Stimulated activated CD4-positive, alpha-beta T cell treated with anti-CD3 and anti-CD28 coated beads, Interleukin-1b, Interleukin-23, amount 100 ng/mL, for 24 hours (primary cell): ENCODE measurements around the gene UBAC2.
"Not testable (repeated sequence)": the region's sequence is repeated elsewhere in the genome, so short reads cannot be mapped to it uniquely, and the experiment has no call there.

Experiments used
- DNase-seq, 4 experiments: peaks; one replicate each; pipeline ENCODE4 v3.0.0-alpha.2; 2020; ENCODE audit warnings: low read depth in 4 of 4, low spot score in 1 of 4

Gene UBAC2

DNA sequence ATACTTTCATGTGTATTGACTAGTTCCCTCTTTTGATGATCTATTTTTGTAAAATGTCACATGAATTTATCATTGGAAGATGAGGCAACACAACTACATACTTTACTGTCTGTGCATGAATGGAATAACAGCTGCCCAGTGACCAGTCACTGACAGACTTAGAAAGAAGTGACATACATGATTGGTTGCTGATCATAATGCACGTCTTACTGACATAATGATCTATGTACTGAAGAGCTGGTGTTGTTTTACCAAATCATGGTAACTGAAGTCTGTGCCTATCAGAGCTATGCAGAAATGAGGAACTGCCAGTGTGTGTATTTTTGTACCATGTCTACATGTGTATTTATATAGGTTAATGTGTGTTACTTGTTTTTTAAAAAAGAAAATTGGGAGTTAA lies 31.1 kb downstream of the UBAC2 start:
- DNase-seq, result no peak

DNA sequence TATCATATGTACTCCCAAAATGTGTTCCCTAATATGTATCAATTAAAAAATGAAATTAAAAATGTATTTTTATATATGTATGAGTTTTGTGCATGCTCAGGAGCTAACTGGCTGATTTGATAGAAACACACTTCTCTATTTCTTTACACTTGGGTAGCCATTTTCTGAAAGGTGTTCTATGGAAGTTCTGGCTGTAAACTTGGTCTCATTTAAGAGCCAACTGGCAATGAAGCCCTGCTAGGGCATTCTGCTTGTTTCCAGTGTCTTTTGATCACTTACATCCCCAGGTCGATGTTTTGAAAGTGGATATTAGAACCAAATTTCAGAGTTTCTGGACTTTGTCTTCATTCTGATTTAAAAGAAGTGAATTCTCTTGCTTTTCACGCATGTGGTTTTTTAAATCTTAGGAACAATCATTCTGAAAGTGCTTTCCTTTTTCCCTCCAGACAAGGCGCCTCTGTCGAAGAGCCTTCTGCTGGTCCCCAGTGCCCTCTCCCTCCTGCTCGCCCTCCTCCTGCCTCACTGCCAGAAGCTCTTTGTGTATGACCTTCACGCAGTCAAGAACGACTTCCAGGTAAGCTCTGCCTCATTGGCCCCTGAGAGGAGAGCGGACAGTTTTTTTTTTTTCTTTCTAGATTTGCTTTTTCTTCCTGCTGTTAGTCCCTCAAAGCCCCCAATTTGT lies 37.5 kb downstream of the UBAC2 start:
- no peak for DNase-seq

DNA sequence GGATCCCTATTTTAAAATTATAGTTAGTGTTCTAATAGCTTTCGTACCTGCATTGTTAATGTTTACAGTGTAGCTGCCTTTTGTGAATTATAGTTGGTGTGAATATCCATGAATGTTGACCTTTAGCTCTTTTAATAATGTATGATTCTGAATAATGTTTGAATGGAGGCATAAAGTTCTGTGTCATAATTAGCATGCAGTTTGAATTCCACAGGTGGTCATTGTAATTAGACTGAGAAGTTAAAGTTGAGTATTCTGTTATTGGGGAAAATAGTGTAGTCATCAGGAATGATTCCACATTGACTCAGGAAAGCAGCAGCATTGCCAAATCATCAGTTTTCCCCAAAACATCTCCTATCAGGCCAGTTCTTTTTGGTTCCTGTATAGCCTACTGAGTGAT lies 45.4 kb downstream of the UBAC2 start:
- no peak for DNase-seq

DNA sequence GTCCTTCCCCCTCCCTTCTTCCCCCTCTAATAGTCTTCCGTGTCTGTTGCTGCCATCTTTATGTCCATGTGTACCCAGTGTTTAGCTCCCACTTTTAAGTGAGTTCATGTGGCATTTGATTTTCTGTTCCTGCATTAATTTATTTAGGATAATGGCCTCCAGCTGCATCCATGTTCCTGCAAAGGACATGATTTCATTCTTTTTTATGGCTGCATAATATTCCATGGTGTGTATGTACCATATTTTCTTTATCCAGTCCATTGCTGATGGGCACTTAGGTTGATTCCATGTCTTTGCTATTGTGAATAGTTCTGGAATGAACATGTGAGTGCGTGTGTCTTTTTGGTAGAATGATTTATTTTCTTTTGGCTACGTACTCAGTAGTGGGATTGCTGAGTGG lies 48.5 kb downstream of the UBAC2 start:
- not testable (repeated sequence) for DNase-seq

DNA sequence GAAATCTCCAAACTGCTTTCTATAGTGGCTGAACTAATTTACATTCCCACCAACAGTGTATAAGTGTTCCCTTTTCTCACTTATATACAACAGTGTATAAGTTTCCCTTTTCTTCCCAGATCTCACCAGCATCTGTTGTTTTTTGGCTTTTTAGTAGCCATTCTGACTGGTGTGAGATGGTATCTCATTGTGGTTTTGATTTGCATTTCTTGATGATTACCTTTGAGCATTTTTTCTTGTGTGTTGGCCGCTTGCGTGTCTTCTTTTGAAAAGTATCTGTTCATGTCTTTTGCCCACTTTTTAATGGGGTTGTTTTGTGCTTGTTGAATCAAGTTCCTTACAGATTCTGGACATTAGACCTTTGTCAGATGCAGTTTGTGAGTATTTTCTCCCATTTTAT lies 49.0 kb downstream of the UBAC2 start:
- not testable (repeated sequence) for DNase-seq

DNA sequence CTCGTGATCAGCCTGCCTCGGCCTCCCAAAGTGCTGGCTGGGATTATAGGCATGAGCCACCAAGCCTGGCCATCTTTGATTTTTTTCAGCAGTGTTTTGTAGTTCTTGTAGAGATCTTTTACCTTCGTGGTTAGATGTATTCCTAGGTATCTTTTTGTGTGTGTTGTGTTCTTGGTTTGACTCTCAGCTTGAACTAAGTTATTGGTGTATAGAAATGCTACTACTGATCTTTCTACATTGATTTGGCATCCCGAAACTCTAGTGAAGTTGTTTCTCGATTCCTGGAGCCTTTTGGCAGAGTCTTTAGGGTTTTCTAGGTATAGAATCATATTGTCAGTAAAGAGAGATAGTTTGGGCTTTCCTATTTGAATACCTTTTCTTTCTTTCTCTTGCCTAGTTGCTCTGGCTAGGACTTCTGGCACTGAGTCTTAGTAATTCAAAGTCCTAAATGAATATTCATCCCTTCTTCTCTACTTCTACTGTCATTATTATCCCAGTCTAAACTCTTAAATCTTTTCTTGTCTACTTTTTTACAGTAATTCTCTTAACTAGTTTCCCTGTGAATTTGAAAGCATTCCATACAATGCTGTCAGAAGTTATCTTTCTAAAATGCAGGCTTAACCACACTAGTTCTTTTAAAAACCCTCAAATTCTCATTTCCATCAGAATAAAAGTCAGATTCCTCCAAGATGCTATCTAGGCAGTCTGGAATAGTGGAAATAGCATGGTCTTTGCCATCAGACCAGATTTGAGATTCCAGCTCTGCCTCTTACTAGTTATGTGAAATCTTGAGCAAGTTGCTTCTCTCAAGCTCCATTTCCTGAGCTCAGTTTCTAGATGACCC lies 50.5 kb downstream of the UBAC2 start:
- DNase-seq, result no peak

DNA sequence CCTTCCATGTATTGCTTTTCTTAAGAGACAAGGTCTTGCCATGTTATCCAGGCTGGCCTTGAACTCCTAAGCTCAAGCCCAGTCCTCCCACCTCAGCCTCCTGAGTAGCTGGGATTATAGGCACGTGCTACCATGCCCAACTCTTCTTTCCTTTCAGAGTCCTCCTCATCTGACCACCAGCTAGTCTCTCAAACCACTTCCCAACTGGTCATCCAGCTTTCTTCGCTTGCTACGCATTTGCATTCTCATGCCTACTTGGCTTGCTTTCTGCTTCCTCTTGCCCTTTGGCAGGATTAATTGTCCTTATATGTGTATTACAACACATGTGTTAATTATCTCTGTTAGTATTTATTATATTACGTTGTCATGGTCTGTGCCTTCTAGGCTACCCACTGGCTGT lies 51.3 kb downstream of the UBAC2 start:
- DNase-seq, result no peak

DNA sequence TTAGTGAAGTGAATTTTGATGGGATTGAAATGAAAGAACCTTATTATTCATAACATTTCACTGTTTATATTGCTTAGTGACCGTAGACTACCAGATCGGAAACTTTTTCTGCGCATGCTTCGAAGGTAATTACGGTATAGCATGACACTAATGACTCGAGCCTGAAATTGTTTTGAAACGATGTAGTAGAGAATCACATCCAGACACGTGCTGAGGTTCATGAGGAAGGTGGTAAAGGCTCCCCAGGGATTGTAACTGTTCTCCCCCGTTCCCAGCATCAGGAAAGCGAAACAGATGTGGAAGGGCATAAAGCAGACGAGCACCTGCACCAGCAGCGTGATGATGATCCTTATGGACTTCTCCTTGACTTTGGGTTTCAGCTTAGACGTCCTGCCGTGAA lies 54.2 kb downstream of the UBAC2 start:
- no peak for DNase-seq

DNA sequence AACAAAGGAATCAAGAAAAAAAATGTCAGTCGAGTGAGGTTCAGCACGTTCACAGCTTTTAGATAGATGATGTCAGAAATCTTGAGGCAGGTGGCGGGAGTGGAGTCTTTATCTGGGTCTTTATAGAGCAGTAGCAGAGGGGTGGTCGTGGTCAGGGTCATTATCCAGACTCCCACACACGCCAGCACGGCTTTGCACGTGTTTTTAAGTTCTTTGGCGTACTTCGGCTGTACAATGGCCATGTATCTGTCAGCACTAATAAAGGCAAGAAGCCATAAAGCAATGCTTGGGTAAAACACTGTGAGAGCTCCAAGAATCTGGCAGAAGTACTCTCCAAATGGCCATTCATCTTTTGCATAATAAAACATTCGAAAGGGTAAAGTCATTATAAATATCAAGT lies 54.6 kb downstream of the UBAC2 start:
- no peak for DNase-seq

DNA sequence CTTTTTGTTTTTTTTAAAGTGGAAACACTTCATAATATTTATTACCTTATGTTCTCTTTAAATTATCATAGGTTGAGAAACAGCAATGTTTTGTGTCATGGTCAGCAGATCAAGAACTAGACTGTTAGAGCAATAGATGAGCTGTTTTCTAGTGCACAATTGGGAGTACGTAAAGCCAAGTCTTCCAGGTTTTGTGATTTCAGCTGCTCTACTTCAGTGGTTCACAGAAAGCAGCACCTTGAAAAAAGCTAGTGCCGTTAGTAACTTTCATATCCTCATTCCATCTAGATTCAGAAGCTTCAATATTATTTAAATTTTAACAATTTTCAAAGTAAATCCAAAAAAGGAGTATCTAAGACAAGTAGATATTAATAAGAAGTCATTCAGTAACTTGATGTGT lies 55.6 kb downstream of the UBAC2 start:
- no peak for DNase-seq

DNA sequence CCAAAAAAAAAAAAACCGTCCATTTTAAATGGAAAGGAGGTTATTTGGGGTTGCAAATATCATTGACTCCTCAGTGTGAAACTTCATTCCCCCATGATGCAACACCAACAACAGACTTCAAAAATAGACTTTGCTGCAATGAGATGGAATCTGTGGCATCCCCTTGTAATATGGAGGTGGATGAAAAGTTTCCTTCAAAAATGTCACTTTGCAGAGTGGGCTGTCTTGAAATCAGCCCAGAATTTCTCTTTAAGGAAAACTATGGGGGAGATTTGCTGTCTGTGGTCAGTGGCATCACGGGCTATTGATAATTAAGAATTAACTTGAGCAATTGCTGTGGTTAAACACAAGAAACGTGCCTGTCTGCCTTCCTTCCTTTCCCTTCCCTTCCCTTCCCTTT lies 56.1 kb downstream of the UBAC2 start:
- no peak for DNase-seq

DNA sequence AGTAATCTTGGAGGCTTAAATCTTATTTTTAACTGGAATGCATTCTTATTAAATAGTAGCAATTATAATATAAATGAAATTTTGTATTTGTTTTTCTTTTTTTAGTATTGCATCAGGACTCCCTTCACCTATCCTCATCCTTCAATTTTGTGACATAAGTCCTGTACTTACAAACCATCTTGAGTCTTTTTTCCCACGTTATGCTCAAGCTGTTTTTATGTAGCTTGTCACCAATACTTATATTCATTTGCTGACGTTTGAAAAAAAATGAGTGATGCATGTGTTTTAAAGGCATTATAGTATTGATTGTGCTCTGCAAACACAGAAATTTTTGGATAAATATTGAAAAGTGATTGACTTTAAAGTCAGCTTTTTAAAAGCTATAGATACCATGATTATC lies 56.6 kb downstream of the UBAC2 start:
- DNase-seq, result no peak

DNA sequence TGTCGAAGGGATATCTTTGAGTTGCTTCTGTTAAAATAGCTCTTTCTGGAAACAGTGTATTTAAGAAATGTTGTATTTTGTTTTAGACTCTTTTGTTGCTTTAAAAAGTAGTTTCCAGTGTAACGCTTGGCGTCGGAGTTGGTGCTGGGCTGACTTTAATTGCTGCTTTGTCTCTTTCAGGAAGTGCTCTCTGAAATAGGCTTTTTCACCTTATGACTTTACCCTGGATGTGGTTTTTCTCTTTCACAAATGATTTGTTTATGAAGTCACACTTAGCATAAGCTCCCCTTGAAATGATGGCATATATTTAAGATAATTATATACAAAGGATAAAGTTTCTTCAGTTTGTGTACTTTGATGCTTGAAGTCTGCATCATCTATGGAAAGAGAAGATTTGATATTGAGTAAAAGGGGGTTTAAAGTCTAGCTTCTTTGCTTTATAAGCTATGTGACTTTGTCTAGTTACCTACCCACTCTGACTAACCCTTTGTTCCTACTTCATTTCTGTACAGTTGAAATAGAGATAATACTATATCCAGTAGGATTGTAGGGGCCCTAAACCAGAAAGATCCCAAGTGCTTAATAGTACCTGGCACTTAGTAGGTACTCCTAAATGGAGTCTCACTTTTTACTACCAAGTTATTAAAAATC lies 57.7 kb downstream of the UBAC2 start, which contains the start of gene GPR18:
Gene GPR18 (minus strand): TSS at position 170 of the 651 bp plus-strand sequence. CDS start 2,507 bp downstream, outside the sequence.
- peak in 1 of 4 experiments; percentile 14 for DNase-seq

DNA sequence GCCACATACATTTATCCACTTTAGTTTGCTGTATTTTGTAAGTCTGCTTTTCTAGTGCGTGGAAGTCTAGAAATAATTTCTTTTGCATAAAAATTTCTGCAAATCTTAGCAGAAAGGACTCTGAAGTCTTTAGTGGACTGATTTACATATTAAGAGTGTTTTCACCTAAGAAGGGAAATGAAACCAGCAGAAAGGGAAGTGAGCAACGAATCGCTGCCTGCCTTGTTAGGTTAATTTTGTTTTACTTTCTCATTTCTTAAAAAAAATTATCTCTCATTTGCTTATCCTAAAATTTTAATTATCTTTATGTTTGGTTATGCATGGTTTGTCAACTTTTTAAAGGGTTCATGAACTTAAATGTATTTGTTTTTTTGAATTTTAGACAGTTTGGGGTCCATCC lies 58.3 kb downstream of the UBAC2 start:
- DNase-seq, result no peak

DNA sequence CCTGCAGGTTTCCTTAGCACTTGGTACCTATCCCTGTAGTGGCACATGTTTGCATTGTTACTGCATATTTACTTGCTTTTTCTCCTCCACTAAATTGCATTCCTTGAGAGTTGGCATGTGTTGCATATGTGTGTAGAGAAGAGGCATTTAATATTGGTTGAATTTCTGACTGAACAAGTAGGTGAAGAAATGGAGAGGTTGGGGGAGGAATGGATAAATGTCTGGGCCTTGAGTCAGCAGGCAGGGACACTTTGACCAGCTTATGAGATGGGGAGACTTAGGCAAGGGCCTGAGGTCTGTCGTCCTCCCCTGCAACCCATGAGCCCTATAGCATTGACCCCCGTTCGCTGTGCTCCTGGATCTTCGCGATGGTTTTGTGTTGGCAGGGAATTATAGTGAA lies 59.6 kb downstream of the UBAC2 start:
- DNase-seq, result no peak

DNA sequence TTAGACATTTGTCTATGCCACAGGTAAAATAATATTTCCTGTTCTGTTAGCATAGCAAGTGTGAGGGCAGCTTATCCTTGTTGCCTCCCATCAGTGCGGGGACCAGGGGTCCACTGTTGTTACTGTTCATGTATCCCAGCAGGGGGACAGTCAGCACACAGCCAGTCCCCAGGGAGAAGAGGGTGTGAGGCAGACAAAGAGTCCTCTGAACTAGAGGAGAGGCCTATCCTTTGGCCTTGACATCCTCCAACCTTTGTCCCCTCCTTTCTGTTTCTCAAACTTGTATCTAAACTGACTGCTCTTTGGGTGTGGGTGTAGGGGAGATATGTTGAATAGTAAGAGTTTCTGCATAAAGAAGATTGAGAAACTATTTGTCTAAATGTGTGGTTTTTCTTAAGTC lies 60.4 kb downstream of the UBAC2 start:
- DNase-seq, result no peak

DNA sequence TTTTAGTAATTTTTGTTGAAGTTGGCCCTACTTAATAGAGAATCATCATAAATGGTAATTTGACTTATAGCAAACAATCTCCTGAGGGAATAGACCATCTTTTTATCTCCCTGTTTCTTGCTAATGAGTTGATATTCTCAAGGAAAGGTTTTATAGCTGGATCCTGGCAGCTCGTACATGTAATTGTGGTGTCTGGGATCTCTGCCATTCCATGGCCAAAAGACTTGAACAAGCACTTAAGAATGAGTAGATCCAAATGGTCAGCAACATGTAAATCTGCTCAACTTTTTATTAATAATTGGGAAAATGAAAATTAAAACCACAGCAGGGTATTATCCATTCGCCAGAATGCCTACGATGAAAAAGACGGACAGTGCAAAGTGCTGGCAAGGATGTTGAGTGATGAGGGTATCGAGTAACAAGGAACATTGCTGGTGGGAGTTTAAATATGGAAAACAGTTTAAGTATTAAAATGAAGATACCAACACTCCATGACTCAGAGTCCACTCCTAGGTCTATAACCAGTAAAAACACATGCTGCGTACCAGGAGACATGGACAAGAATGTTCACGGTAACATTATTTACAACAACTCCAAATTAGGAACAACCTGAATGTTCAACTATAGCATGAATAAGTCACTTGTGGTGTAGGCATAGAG lies 62.6 kb downstream of the UBAC2 start:
- no peak for DNase-seq

DNA sequence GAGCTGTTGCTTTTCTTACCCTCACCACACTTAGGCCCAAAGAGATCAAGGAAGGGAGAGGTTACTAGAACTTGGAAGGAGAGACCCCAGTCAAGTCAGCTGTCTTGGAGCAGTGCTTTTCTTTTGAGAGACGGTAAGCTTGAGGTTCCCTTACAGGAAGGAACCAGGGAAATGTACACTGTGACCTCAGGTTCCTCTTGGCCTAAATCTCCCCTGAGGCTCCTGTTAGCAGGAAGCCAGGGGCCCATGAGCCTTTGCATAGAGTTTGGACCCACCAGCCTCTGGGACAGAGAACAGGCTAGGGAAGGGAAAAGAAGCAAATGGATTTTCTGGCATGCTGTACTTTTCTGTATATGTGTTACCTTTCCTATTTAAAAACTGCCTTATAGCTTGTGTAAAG lies 63.4 kb downstream of the UBAC2 start:
- no peak for DNase-seq

DNA sequence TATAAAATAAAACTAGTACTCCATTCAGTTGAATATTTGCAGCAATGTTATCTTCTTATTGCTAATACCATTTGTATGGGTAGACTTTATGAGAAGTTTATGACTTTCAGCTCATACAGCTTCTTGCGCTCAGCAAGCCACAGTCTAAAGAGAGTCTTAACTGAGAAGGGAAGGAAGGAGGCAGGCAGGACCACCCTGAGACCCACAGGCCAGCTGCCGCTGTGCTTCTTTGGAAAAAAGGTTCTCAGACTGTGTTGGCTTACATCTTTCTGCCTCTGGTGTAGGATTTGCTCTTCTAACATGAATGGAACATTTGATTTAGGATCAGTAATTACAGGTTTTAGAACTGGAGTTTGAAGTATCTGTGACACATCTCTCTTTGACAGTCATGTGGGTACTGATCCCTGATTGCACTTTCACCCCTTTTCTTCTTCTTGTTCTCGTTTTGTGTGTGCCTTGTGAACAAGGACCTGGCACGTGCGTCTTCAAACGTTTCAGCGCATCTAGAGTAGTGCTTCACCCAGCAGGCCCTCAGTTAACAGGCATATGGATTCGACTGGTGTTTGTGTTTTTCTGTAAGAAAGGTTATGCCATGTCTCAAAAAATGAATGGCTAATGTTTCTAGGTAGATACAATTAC lies 64.6 kb downstream of the UBAC2 start:
- peak in 2 of 4 experiments; percentile 30 to 64 for DNase-seq

DNA sequence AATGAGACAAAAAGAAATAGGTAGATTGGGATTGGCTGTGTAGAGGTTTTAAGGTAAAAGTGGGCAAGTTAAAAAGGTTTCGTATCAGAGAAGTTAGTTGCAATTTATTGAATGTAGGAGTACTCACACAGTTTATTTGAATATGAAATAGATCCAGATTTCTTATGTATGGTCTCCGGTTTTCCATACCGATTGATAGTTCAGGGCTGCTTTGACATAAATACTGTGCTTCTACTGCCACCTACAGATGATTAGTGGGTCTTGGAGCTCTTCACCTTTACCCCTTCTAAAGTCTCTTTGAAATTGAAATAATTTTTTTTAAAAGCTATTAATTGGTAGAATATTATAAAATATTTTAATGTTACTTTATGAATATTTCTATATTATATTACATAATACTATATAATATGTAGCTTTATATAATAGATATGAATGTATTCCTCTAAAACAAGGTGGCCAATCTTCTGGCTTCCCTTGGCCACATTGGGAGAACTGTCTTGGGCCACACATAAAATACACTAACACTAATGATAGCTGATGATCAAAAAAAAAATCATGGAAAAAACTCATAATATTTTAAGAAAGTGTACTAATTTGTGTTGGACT lies 65.3 kb downstream of the UBAC2 start:
- DNase-seq, result no peak

DNA sequence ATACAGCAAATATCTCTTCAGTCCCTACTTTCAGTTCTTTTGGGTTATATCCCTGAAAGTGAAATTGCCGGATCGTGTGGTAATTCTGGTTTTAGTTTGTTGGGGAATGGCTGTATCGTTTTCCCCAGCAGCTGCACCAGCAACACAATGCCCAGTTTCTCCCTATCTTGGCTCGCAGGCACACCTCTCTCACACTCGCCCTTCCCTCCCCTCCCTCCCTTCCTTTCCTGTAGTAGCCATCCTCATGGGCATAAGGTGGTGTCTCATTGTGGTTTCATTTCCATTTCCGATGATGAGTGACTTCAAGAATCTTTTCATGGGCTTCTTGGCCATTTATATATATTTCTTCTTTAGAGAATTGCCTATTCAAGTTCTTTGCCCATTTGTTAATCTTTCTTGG lies 66.2 kb downstream of the UBAC2 start:
- DNase-seq, result no peak
